Measurements from ENCODE around the gene KIRREL3.
"Not testable (repeated sequence)": the region's sequence is repeated elsewhere in the genome, so short reads cannot be mapped to it uniquely, and the experiment has no call there.

Gene KIRREL3

GRCh38 chr11:126396965-126397364 is 603.6 kb downstream of the KIRREL3 start:
- Histone ChIP-seq H4K20me1 (ENCODE audit: low read depth, low read length) (no peaks in the 10 kb centered on the region), H3K4me3 (ENCODE audit: insufficient read depth, low read length, poor library complexity, severe bottlenecking) (no peak overlapping the region), H3K9me2 (replicated peaks; ENCODE audit: insufficient read depth, low read length) (no peaks in the 10 kb centered on the region), H3F3A (ENCODE audit: insufficient read depth) (no peaks in the 10 kb centered on the region), H3K9me3 (ENCODE audit: insufficient read depth, low read length) (no peaks in the 10 kb centered on the region), H3K4me2 (ENCODE audit: low read depth, low read length, poor library complexity, severe bottlenecking) (no peak overlapping the region), H2AFZ (ENCODE audit: low read depth, low read length, severe bottlenecking) (no peak overlapping the region), H3K36me3 (ENCODE audit: low read length) (no peaks in the 10 kb centered on the region), H3K27me3 (ENCODE audit: low read length) (no peaks in the 10 kb centered on the region), H3K79me2 (ENCODE audit: insufficient read depth, low read length) (no peaks in the 10 kb centered on the region), H3K9ac (ENCODE audit: low read length) (no peak overlapping the region), H3K27ac (ENCODE audit: low read depth, low read length) (no peak overlapping the region)
- TF ChIP-seq CTCF (IDR thresholded peaks at IDR 0.05; ENCODE audit: insufficient read depth, low read length, poor library complexity, severe bottlenecking) (no peak), EZH2phosphoT487 (conservative IDR thresholded peaks at IDR 0.05; ENCODE audit: low read length) (no peak)

DNA sequence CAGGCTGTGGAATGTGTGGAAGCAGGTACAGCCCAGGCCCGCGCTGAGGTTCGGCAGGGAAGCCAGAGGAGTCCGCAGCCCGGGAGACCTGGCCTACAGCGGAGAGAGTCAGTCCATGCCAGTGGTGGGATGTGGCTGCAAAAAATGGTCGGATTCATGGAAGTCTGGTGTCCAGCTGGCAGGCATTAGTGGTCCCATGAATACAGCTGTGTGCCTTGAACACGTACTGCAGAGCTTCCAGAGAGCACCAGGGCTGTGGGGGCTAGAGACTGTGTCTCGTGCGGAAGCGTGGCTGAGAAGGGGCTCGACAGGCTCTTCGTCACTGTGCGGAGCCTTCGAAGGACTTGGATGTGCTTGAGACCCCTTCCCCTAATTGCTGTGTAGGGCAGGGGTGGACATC is 604.3 kb downstream of the KIRREL3 start:
- not testable (repeated sequence) for H3K9me2 ChIP-seq (replicated peaks; ENCODE audit: insufficient read depth, low read length); H3K9ac ChIP-seq (ENCODE audit: low read length); H3K4me3 ChIP-seq (ENCODE audit: insufficient read depth, low read length, poor library complexity, severe bottlenecking); H3K36me3 ChIP-seq (ENCODE audit: low read length); H3K27ac ChIP-seq (ENCODE audit: low read depth, low read length); H3K79me2 ChIP-seq (ENCODE audit: insufficient read depth, low read length); H3F3A ChIP-seq (ENCODE audit: insufficient read depth); H4K20me1 ChIP-seq (ENCODE audit: low read depth, low read length); H2AFZ ChIP-seq (ENCODE audit: low read depth, low read length, severe bottlenecking); H3K4me2 ChIP-seq (ENCODE audit: low read depth, low read length, poor library complexity, severe bottlenecking); H3K27me3 ChIP-seq (ENCODE audit: low read length); H3K9me3 ChIP-seq (ENCODE audit: insufficient read depth, low read length)

- H3K27me3 ChIP-seq (ENCODE audit: low read length); H3K79me2 ChIP-seq (ENCODE audit: insufficient read depth, low read length); H3K9me3 ChIP-seq (ENCODE audit: insufficient read depth, low read length); H3F3A ChIP-seq (ENCODE audit: insufficient read depth); H4K20me1 ChIP-seq (ENCODE audit: low read depth, low read length); H3K4me3 ChIP-seq (ENCODE audit: insufficient read depth, low read length, poor library complexity, severe bottlenecking); H2AFZ ChIP-seq (ENCODE audit: low read depth, low read length, severe bottlenecking); H3K27ac ChIP-seq (ENCODE audit: low read depth, low read length); H3K9me2 ChIP-seq (replicated peaks; ENCODE audit: insufficient read depth, low read length); H3K4me2 ChIP-seq (ENCODE audit: low read depth, low read length, poor library complexity, severe bottlenecking); H3K9ac ChIP-seq (ENCODE audit: low read length); H3K36me3 ChIP-seq (ENCODE audit: low read length): not testable (repeated sequence)
Measured at GRCh38 chr11:126395784-126396183, 604.8 kb downstream of the KIRREL3 start.

GRCh38 chr11:126394634-126395072 is 605.9 kb downstream of the KIRREL3 start:
- H3K27me3 ChIP-seq (ENCODE audit: low read length); H3F3A ChIP-seq (ENCODE audit: insufficient read depth); H3K79me2 ChIP-seq (ENCODE audit: insufficient read depth, low read length); H3K4me2 ChIP-seq (ENCODE audit: low read depth, low read length, poor library complexity, severe bottlenecking); H4K20me1 ChIP-seq (ENCODE audit: low read depth, low read length); H2AFZ ChIP-seq (ENCODE audit: low read depth, low read length, severe bottlenecking); H3K9me3 ChIP-seq (ENCODE audit: insufficient read depth, low read length); H3K36me3 ChIP-seq (ENCODE audit: low read length); H3K4me3 ChIP-seq (ENCODE audit: insufficient read depth, low read length, poor library complexity, severe bottlenecking); H3K27ac ChIP-seq (ENCODE audit: low read depth, low read length); H3K9me2 ChIP-seq (replicated peaks; ENCODE audit: insufficient read depth, low read length); H3K9ac ChIP-seq (ENCODE audit: low read length): not testable (repeated sequence)

GRCh38 chr11:126394036-126394435 is 606.5 kb downstream of the KIRREL3 start:
- no peak for TF ChIP-seq CTCF (IDR thresholded peaks at IDR 0.05; ENCODE audit: insufficient read depth, low read length, poor library complexity, severe bottlenecking)
- no peak for TF ChIP-seq EZH2phosphoT487 (conservative IDR thresholded peaks at IDR 0.05; ENCODE audit: low read length)
- no peak overlapping the region for H3K27ac ChIP-seq (ENCODE audit: low read depth, low read length)
- H3K9ac ChIP-seq (ENCODE audit: low read length), result no peak overlapping the region
- H3K4me2 ChIP-seq (ENCODE audit: low read depth, low read length, poor library complexity, severe bottlenecking), result no peak overlapping the region
- no peaks in the 10 kb centered on the region for H3K79me2 ChIP-seq (ENCODE audit: insufficient read depth, low read length)
- no peaks in the 10 kb centered on the region for H3K36me3 ChIP-seq (ENCODE audit: low read length)
- no peak overlapping the region for H2AFZ ChIP-seq (ENCODE audit: low read depth, low read length, severe bottlenecking)
- H3K27me3 ChIP-seq (ENCODE audit: low read length), result no peaks in the 10 kb centered on the region
- H3F3A ChIP-seq (ENCODE audit: insufficient read depth), result no peaks in the 10 kb centered on the region
- H4K20me1 ChIP-seq (ENCODE audit: low read depth, low read length), result no peaks in the 10 kb centered on the region
- no peaks in the 10 kb centered on the region for H3K9me2 ChIP-seq (replicated peaks; ENCODE audit: insufficient read depth, low read length)
- H3K9me3 ChIP-seq (ENCODE audit: insufficient read depth, low read length), result no peaks in the 10 kb centered on the region
- H3K4me3 ChIP-seq (ENCODE audit: insufficient read depth, low read length, poor library complexity, severe bottlenecking), result no peak overlapping the region

Measured in SU-DHL-6 (cell line).